ENCODE results near the gene FOXE1.
A peak's percentile ranks its signal among the peaks of the same experiment; 100 is the strongest.

The FOXE1 gene

DNA sequence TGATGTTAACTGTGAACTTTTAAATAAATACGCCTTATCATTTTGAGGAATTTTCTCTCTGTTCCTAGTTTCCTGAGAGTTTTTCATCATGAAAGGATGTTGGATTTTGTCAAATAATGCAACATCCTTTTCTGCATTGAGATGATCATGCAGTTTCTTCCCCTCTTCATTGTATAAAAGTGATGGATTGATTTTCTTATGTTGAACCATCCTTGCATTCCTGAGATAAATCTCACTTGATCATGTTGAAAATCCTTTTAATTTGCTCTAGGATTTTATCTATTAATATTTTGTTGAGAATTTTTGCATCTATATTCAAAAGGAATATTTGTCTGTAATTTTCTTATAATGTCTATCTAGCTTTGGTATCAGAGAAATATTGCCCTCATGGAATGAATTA lies 13.3 kb downstream of the FOXE1 start:
- no peak for DNase-seq (ENCODE audit: low read depth in 2 of 2)

DNA sequence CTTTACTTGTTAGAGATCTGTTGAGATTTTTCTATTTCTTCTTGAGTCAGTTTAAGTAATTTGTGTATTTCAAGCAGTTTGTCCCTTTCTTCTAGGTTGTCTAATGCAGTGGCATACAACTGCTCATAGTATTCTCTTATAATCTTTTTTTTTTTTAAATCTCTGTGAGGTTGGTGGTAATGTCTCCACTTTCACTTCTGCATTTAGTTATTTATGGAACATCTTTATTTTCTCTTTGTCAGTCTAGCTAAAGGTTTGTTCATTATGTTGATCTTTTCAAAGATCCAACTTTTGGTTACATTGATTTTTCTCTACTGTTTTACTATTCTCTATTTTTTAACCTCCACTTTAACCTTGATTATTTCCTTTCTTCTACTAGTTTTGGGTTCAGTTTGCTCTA lies 13.8 kb downstream of the FOXE1 start:
- DNase-seq (ENCODE audit: low read depth in 2 of 2): no peak

DNA sequence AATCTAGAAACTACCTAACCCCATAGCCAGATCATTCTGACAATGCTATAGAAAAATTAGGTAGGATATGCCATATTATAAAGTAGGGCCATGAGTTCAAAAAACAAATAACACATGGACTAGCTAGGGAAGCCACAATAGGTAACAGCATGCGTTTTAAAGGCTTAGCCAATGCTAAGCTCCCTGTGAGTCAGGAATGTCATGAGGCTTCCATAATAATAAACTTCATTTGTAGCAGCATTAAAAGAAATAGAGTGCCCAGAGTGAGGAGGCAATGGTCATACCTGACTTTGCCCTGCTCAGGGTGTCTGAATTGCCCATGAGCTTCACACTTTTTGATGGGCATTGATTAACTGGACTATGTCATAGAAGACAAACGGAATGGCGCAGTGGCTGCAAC lies 15.8 kb downstream of the FOXE1 start:
- DNase-seq (ENCODE audit: low read depth in 2 of 2): no peak

DNA sequence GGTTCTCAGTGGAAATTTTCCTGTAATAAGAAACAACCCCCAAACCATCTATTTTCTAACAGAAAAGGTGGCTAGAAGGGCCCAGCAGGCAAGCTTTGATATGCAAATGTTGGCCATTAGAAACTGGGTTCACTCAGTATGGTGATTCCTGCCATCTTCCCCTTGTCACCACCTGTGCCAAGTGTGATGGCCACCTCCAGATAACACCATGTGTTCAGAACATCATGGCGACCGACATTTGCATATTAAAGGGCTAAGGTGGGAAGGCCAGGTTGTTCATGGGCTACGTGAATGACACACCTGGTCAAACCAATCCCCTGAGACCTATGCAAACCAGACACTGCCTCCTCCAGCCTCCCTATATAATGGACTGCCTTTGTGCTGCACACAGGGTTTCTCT lies 20.4 kb downstream of the FOXE1 start:
- DNase-seq (ENCODE audit: low read depth in 2 of 2): no peak

DNA sequence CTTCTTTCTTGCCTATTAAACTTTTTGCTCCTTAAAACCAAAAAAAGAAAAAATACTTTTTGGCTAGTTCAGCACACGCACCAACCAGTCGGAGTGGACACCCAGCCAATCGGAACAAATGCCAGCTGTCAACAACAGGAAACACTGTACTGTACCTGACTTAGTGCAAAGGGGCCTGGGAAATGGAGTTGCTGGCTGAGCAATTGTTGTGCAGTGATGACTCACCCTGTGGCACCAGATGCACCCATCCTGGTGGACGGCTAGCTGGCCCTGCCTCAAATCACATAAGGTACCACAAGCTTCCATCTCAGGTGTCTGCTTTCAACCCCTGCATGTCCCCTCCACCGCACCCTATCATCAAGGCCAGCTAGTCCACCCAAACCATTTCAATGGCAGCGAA lies 20.9 kb downstream of the FOXE1 start:
- no peak for DNase-seq (ENCODE audit: low read depth in 2 of 2)

DNA sequence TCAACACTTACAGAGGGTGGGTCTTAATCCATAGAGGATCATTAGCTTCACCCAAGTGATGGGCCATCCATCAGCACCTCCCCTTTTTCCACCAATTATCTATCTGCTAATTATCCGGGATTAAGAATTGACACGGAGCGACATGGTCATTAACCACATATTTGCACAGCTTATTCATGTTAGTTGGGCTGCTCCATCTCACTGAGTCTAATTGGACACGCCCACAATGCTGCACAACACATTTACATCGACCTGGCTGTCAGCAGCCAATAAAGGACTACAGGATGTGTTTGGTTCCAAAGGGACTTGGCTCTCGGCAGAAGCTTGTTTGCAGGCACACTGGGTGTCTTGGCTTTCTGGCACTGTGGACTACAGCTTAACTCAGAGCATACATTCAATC lies 21.6 kb downstream of the FOXE1 start:
- DNase-seq (ENCODE audit: low read depth in 2 of 2): no peak

DNA sequence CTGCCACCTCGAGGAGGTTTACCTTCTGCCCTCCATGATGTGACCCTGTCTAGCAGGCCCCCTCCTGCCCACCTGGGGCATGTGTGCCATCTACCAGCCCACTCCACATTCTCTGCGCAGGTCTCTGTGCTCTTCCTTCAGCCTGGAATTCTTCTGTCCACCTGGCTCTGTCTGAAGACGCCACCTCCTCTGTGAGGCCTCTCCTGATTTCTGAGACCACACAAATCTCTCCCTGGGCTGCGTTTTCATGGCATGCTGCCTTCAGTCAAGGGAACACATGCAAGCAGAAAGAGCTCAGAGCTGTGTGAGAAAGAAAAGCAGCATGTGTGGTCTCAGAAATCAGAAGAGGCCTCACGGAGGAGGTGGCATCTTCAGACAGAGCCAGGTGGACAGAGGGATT lies 22.1 kb downstream of the FOXE1 start:
- no peak for DNase-seq (ENCODE audit: low read depth in 2 of 2)

DNA sequence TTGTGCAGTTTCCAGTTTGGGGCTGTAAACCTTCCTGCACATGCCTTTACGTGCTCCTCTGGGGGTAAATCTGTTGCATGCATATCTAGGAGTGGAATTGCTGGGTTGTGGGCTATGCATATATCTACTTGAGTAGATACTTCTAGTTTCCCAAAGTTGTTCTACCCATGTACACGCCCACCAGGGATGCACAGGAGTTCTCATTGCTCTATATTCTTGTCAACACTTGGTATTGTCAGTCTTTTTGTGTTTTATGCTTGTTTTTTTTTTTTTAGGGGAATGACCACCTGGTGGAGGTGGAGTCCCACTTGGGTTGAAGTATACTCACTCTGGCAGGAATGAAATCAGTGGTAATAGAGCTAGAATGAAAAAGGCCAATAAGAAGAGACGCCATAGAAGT lies 23.0 kb downstream of the FOXE1 start:
- DNase-seq (ENCODE audit: low read depth in 2 of 2): no peak

DNA sequence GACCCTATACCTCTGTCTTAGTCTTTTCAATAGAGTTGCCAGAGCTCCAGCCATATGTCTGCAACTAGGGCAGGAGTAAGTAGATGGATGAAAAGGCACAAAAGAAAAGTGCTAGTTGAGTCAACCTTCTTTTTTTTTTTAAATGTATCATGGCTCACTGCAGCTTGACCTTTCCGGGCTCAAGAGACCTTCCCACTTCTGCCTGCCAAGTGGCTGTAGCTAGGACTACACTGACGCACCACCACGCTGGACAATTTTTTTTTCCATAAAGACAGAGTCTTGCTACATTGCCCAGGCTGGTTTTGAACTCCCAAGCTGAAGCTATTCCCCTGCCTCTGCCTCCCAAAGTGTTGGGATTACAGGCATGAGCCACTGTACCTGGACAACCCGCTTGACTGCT lies 27.3 kb downstream of the FOXE1 start:
- no peak for DNase-seq (ENCODE audit: low read depth in 2 of 2)

DNA sequence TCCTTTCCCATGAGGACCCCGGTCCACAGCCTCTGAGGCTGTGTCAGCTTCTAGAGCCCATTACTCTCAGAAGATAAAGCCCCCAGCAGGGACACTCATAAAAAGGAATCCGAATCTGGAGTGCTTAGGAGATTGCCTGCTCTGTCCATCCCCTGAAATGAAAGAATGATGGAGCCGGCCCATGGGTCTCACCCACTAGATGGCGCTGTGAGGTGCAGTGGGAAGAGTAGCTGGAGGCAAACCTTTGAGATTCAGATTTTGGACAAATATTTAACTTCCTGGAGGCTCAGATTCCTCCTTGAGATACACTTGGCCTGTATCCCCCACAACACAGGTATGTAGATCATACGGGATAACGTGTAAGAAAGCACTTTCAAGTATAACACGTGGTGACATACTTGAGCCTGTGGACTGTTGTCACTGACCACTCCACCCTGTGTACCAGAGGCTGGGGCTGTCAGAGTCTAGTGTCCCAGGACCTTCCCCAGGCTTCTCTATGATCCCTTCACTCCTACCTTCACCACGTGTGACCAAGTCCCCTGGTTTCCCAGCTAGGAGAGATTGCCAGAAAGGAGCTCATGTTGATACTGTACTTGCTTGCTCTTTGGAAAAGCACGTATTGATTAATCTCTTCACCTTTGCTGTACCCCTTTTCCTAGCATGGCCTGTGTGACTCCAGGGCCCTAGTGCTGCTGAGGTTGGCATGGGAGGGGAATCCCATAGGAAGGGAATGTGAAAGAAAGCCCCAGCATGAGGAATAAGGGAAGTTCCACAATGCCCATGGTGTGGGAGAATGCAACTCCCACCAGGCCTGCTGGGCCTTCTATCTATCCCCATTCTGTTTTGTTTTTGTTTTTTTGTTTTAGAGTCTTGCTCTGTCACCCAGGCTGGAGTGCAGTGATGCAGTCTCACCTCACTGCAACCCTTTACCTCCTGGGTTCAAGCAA lies 37.2 kb downstream of the FOXE1 start:
- peak; percentile 49 to 67 for DNase-seq (ENCODE audit: low read depth in 2 of 2)

DNA sequence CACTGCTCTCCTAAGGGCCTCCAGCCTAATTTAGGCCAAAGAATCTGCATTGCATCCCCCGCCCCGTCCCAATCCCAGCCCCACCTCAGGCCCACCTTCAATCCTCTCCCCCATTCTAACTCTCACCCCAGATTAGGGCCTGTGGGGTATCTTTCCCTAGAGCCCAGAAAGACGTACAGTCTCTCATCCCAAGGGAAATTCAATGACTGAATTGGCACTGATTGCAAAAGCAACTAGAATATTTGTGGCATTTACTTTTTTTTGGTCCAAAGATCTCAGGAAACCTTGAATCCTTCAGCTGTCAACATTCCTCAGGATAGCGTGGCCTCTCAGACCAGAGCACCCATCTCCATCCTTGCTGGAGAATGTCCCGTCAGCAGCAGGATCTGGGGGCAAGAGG lies 38.7 kb downstream of the FOXE1 start:
- no peak for DNase-seq (ENCODE audit: low read depth in 2 of 2)

DNA sequence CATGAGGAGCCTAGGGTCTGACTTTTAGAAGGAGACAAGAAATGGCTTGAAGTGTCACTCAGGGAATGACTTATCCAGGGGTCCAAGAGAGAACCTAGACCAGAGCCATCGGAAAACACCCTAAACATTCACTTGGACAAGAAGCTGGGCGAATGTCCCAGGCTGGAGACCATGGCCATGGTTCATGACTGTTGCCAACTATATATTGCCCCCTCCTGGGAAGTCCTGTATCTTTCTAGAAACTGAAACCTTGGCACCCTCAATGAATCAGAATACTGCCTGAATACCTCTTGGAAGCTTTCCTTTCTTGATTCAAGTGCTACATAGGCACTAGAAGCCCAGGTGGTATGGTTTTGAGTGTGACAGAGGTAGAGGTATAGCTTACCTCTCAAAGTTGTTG lies 39.4 kb downstream of the FOXE1 start:
- no peak for DNase-seq (ENCODE audit: low read depth in 2 of 2)

DNA sequence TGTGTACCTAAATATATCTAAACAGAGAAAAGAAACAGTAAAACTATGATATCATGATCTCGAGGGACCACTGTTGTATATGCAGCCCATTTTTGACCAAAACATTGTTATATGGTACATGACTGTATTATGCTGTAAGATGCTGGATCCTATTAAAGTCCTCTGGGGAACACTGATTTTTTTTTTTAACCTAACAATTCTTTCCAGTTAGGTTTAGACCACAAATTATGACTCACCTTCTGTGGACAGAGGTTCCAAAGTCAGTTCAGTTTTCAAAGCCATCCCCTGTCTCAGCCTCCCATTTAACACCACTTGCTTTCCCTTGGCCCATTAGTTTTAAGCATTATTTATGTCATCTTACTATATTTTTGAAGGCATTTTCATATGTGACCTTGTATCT lies 42.2 kb downstream of the FOXE1 start:
- DNase-seq (ENCODE audit: low read depth in 2 of 2): no peak

DNA sequence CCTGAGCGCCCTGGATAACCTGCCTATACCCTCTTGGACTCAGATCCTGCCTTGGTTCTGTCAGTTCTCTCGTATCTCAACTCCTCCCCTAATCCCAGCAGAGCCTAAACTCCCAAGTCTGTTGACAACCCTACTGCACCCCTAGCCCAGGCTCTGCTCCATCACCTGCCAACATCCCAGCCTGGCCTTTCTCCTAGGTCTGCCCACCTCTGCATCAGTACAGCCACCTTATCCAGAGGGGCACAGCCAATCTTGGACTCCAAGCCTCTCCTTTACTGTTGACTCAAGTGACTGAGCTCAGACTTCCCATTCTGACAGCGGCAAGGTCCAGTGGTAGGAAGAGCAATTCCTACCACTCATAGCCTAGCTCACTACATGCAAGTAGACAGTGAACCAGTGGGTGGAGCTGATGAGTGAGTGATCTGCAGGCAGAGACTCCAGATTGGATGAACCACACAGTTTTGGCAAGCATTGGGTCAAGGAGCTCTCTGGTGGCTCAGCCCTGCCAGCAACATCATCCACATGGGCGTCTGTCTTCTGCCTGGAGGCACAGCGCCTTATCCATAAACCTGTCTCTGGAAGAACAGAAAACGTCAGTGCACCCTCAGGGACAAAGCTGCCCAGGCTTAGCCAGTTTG lies 42.8 kb downstream of the FOXE1 start:
- DNase-seq (ENCODE audit: low read depth in 2 of 2): no peak

DNA sequence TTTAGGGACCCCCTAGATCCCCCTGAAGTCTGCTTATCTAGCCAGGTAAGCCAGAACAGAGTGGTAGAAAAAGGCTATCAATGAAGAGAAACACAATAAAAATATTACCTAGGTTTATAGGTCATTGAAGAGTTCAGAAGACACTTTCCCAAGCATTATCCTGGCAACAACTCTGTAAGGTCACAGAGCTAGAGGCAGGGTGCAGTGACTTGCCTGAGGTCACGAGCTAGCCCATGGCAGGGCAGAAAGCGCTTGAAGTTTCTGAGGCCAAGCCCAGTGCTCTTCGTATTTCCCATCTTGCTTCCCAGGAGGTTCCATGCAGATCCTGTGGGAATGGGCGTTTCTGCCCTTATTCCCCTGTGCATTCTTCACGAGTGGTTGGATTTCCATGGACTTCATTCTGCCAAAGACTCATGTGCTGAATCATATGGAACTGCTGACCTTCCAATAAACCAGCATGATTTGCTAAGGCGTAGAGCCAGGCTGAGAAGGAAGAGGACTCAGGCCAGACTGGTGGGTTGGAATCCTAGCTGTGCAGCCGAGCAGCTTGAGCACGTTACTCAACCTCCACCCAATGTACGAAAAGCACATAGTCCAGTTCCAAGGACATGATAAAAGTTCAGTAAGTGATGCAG lies 47.2 kb downstream of the FOXE1 start:
- DNase-seq (ENCODE audit: low read depth in 2 of 2): no peak

DNA sequence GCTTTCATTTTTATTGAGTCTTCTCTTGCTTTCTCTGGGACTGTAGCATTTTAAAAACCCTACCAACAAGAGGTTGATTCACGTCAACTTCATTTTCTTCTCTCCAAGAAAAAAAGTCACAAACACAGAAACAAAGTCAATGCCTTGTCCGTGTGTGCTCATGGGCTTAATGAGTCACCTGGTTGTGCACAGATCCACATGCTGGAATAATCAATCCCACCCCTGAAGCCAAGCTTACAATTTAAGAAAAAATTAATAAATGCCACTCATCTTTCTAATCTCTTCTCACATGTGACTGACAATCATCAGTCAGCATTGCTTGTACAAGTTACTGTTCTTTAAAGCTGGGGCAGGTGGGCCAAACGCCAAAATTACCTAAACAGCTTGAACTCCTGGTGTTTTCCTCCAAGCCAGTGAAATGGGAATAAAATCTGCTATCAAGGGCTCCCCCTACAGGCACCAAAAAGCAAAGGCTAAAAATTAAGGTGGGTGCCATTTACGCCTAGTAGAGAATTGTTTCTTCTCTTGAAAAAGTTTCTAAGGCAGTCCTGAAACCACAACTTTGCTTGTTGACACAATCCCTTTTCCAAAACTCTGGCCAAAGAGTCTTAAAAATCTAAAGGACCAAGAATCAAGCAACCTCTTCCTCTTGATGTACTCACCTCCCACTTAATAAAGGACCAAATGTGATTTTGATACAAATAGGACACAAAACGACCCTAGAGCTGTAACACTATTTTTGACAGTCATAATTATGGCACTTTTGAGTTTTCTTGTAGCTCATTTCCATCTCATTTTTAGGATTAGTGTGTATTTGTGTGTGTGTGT lies 47.9 kb downstream of the FOXE1 start:
- DNase-seq (ENCODE audit: low read depth in 2 of 2): no peak

DNA sequence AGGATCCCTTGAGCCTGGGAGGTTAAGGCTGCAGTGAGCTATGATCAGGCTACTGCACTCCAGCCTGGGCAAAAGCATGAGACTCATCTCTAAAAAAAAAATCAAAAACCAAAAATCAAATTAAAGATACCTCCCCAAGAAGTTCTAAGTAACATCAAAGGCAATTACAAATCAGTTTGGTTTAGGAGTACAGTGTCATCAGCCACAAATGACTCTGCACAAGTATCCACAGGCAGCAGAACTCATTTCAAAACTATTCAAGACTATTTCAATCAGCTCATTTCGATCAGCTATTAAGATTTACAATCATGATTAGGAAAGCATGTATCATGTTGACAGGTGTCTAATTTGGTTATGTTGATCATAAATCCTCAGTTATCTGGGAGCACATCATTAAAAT lies 50.2 kb downstream of the FOXE1 start:
- DNase-seq (ENCODE audit: low read depth in 2 of 2): no peak

DNA sequence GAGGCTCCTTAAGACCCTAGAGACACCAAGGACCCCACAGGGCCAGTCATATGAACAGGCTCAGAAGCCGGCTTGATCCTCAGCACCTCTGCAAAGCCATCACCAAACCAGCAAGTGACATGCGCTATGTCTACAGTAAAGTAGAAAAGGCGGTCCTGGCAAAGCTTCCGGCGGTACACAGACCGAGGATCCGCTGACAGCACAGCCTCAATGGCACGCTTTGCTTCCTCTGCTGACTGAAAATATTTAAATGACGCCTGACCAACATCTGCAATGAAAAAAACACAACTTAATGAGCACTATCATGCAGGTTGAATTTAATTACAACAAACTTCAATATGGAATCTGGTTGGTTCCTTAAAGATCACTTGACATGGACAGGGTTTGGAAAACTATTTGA lies 51.7 kb downstream of the FOXE1 start:
- DNase-seq (ENCODE audit: low read depth in 2 of 2): peak in 1 of 2 donors; percentile 9

DNA sequence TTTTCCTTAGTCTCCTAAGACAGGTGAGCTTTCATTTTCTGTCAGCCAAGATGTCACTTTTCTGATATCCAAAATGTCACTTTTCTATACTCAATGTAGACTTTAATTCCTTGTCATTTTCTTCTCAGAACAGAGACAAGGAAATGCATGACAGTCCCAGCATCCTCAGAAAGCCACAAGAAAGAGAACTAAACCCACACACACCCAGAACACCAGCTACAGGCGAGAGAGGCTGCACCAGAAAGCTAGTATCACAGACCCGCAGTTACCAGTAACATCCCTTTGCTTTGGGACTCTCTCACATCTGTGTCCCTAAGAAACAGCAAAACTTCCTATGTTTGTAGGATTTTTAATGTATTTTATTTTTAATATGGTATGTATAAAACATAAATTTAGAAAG lies 52.2 kb downstream of the FOXE1 start:
- DNase-seq (ENCODE audit: low read depth in 2 of 2): peak in 1 of 2 donors; percentile 28

Data from stimulated activated CD4-positive, alpha-beta T cell treated with anti-CD3 and anti-CD28 coated beads, Interleukin-1b, Interleukin-23, amount 100 ng/mL, for 4 hours (primary cell).